ENCODE data around the gene SCUBE1.

Gene SCUBE1

GRCh38 chr22:43303166-43303565, 40.0 kb downstream of the SCUBE1 start:
- FAIRE-seq (no peak), DNase-seq (ENCODE audit: low spot score) (no peak)

- no peak for DNase-seq (ENCODE audit: low spot score)
- no peak for FAIRE-seq
These were observed 40.6 kb downstream of the SCUBE1 start for GRCh38 chr22:43302531-43303041.

DNA sequence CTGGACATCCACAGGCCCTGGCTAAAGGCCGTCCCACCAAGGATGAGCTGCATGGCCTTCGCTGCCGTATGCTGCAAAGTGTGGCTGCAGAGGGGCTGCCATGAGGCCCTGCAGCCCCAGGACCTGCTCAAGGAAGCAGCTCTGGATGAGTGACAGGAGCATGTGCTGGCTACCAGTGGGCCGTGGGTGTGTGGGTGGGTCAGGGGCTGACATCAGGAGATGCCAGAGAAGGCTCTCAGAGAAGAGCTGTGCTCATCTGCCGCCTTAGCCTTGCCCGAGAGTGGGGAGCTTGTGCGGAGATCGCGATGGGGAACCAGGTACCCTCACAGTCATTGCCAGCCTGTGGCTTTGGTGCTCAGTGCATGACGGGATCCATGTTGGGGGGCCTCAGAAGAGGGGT, 41.3 kb downstream of the SCUBE1 start:
- DNase-seq (ENCODE audit: low spot score) (no peak), FAIRE-seq (no peak)

GRCh38 chr22:43300891-43301676, 42.1 kb downstream of the SCUBE1 start:
- FAIRE-seq: no peak

GRCh38 chr22:43299736-43300135, 43.4 kb downstream of the SCUBE1 start:
- FAIRE-seq (no peak), DNase-seq (ENCODE audit: low spot score) (no peak)

More at GRCh38 chr22:43300891-43301676, 42.1 kb downstream of the SCUBE1 start:
- DNase-seq (ENCODE audit: low spot score): no peak

GRCh38 chr22:43298062-43298801, 44.9 kb downstream of the SCUBE1 start:
- DNase-seq (ENCODE audit: low spot score) (no peak), FAIRE-seq (no peak)

DNA sequence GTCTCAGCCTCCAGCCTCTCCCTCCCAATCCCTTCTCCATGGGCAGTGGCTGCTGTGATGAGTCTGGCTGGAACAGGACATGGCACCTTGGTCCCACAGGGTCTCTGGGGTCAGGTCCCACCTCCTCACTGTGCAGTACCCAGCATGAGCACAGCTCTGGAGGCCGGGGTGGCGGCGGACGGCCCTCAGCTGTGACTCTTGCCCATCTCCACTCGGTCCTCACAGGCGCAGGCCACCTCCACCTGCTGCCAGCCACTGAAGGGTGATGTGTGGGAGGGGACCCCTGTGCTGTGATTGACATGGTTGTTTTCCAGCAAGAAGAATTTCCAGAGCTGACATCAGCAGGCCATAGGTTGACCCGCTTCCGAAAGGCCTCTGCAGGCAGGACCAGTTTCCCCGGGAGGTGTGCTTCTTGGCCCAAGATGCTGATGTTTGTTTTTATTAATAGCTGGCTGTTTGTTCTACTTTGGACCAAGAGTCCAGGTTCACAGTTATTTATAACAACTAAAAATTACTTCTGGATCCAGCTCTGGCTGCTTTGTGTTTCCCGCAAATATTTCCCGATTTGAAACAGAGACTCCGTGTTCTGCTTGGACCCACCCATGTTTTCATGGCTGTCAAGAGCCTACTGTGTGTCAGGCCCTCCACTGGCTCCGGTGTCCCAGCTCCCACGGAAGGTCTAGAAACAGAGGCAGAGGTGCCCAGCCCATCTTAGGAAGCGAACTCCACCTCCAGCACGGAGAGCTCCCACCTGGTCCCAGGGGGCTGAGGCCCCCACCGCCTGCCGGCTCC, 45.7 kb downstream of the SCUBE1 start:
- DNase-seq (ENCODE audit: low spot score): no peak
- peak; percentile 73 for FAIRE-seq

DNA sequence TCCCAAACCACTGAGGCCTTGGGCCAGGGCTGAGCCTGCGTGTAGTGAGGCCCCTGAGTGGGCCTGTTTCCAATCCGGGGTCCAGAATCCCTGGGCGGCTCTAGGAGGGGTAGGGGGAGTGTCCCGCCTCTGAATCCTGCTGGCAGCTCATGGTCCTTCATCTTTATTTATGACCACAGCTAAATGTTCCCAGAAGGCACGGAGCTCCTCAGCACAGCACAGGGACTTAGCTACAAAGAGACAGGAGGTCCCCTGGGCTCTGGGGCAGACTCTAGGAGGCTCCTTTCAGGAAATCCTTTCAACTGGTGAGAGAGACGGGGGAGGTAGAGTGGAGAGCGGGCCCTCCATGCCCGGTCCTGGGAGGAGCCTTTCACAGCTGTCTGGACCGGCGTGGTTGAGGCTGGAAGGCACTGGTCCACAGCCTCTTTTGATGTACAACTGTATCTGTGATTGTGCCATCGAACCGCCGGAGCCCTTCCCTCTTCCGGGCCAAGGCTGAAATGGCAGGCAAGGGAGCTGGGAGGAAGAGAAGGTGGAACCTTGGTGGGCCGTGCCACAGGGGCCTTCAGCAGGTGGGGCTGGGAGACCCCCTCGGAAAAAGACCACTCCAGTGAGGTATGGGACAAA, 46.8 kb downstream of the SCUBE1 start:
- FAIRE-seq (no peak), DNase-seq (ENCODE audit: low spot score) (no peak)

DNA sequence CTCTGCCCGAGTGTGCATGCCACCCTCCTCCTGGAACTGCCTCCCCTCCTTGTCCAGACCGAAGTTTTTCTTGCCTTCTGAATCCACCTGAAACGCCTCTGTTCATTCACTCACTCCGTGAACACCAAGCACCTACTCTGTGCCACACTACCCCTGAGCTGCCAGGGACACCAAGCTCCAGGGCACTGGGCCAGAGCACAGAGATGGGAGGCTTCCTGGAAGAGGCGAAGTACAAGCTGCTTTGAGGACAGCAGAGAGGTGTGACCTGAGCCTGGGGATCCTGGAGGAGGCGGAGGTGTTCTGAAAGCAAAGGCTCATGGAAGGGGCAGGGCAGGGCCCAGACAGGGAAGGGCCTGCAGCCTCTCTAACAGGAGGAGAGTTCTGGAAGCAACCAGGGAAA, 47.5 kb downstream of the SCUBE1 start:
- DNase-seq (ENCODE audit: low spot score) (no peak), FAIRE-seq (no peak)

DNA sequence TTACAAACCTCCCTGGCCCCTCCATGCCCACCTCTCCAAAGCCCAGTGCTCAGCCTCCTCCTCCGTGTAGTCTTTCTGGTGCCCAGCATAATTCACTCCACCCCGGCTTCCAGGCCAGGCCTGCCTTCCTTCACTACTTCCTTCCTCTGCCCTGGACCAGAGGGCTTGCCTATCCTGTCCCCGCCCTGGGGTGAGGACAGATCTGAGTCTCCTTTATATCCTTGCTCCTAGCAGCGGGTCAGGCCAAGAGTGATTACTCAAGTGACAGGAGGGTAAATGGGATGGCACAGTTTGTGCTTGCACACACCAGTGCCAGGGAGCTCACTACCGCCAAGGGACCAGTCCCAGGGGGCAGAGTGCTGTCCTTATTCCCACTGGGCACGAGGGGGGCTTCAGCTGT, 48.0 kb downstream of the SCUBE1 start:
- FAIRE-seq (no peak), DNase-seq (ENCODE audit: low spot score) (no peak)

- DNase-seq (ENCODE audit: low spot score): no peak
- no peak for FAIRE-seq
These were observed 49.3 kb downstream of the SCUBE1 start for GRCh38 chr22:43293655-43294392.

GRCh38 chr22:43293259-43293654, 49.9 kb downstream of the SCUBE1 start:
- DNase-seq (ENCODE audit: low spot score): no peak
- FAIRE-seq: peak; percentile 9

DNA sequence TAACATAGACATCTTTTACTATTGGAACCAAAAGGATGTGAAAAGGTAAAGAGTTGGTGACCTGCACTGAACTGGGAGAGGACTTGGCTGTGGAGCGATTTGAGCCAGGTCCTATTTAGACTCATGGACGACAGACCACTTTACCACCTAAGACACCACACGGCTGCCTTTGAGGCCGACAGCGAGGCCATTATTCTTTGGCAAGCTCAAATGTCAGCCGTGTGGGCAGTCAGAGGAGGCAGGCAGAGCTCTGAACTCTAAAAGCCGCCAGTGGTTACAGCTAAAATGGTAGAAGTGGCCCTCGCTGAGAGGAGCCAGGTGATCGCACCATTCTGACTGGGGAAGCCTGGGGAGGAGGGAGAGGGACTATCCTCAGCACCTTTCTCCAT, 50.5 kb downstream of the SCUBE1 start:
- FAIRE-seq (no peak), DNase-seq (ENCODE audit: low spot score) (no peak)

DNA sequence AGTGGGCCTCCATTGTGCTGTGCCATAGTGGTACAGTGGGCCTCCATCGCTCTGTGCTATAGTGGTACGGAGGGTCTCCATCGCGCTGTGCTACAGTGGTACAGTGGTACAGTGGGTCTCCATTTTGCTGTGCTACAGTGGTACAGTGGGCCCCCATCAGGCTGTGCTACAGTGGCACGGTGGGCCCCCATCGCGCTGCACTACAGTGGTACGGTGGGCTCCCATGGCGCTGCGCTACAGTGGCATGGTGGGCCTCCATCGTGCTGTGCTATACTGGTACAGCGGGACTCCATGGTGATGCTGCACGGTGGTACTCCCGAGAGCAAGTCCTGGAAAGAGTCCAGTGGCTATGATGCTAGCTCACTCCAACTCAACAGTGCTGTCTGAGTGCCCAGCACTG, 51.8 kb downstream of the SCUBE1 start:
- DNase-seq (ENCODE audit: low spot score) (no peak), FAIRE-seq (no peak)

DNA sequence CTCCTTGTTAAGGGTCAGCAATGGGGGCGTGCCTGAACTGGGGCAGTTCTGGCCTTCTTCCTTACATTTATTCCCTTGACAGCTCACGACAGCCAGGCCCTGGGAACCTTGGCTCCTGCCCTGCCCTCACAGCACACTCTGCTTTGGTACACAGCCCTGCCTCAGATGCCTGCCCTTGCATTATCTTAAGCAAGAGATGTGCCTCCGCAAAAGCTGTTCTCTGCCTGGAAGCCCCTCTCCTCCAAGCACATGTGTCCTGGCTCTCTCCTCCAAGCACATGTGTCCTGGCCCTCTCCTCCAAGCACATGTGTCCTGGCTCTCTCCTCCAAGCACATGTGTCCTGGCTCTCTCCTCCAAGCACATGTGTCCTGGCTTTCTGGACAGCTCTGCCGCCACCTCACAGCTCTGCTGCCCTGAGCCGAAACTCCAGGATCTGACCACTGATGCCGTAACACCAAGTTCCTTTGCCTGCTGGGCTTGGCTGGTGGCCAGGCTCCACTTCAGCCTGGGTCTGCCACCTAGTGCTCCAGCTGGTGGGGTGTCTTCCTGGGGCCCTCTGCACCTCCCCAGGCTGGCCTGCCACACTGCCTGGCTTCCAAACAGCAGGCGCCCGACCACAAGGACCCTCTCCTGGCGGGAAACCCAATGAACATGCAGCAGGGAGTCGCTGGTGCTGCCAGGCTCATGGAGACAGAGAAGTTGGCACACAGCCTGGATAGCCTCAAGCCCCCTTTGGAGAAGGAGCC, 53.0 kb downstream of the SCUBE1 start:
- peak; percentile 56 for FAIRE-seq
- DNase-seq (ENCODE audit: low spot score): no peak

- DNase-seq (ENCODE audit: low spot score) (no peak), FAIRE-seq (no peak)
These were observed 53.6 kb downstream of the SCUBE1 start for GRCh38 chr22:43289531-43289963.

GRCh38 chr22:43288807-43289420, 54.3 kb downstream of the SCUBE1 start:
- DNase-seq (ENCODE audit: low spot score): no peak
- no peak for FAIRE-seq

DNA sequence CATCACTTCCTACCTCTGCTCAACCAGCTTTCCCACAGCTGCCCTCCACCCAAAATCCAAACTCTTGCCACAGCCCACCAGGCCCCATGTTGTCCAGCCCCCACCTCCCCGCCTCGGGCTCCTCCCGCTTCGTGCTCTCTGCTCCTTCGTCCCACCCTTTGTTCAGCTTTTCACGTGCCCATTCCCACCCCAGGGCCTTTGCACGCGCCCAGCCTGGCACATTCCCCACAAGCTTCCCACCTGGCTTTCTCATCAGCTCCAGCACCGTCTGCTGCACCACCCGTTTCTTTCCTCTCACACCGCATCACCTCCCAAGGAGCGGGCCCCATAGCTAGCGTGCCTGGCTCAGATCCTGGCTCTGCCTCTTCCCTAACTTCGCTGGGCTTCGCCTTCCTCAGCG, 54.8 kb downstream of the SCUBE1 start:
- FAIRE-seq (no peak), DNase-seq (ENCODE audit: low spot score) (no peak)

- FAIRE-seq (no peak), DNase-seq (ENCODE audit: low spot score) (no peak)
These were observed 55.7 kb downstream of the SCUBE1 start for GRCh38 chr22:43287441-43287840.

Measured in urothelium cell line (cell line).